ENCODE results near the gene LGR6. TPM values are rescaled to one million over a fixed set of nuclear protein-coding genes. Genes with fewer than 3 reads are reported as not detected.

Gene LGR6
- total and polyA plus RNA-seq, 2 of the 8 experiments (the other 6 are each of a cell fraction or from before 2014, with no cell fraction given) = 0.50 to 1.0 TPM

- Histone ChIP-seq H3K23ac (ENCODE audit: insufficient read length) (no peak overlapping the region), H3K4me1 (replicated peaks in 1 of 4; ENCODE audit: control insufficient read depth in 3 of 4, insufficient read depth in 4 of 4, low read length in 3 of 4) (peaks cover 1 to 11% (median 5%) of the 10 kb centered on the region in 4 experiments; a peak in 4 of 7 replicates), H2BK15ac (ENCODE audit: low read length) (no peak overlapping the region), H4K5ac (ENCODE audit: insufficient read length, low read depth, low read length) (no peak overlapping the region), H2BK120ac (replicated peaks; ENCODE audit: low read depth, low read length) (no peak overlapping the region), H3K27me3 (replicated peaks in 1 of 4; ENCODE audit: control insufficient read depth in 3 of 4, extremely low read depth in 1 of 4, insufficient read depth in 3 of 4, low read length in 3 of 4) (no peaks in the 10 kb centered on the region), H3K79me2 (ENCODE audit: control insufficient read depth in 1 of 2, insufficient read depth in 2 of 2, low read length in 2 of 2) (no peaks in the 10 kb centered on the region), H3K4ac (replicated peaks; ENCODE audit: insufficient read length, low read depth, low read length) (no peak overlapping the region), H3K14ac (ENCODE audit: insufficient read length) (no peak overlapping the region), H3K18ac (ENCODE audit: extremely low read depth, low read length) (no peak overlapping the region), H4K20me1 (replicated peaks in 1 of 2; ENCODE audit: control insufficient read depth in 1 of 2, insufficient read depth in 2 of 2, low read length in 2 of 2) (no peaks in the 10 kb centered on the region), H3K9me3 (ENCODE audit: insufficient read depth in 2 of 2, low read depth in 1 of 2, low read length in 1 of 2) (no peaks in the 10 kb centered on the region), H3K9ac (replicated peaks in 1 of 4; ENCODE audit: extremely low read depth in 1 of 4, low read depth in 3 of 4, low read length in 3 of 4) (no peak overlapping the region), H3K36me3 (ENCODE audit: control insufficient read depth in 2 of 4, insufficient read depth in 4 of 4, low read length in 3 of 4) (no peaks in the 10 kb centered on the region), H3K27ac (ENCODE audit: low read depth, low read length) (no peak overlapping the region), H3K4me2 (ENCODE audit: insufficient read depth in 1 of 2, low read depth in 2 of 2, low read length in 2 of 2) (no peak overlapping the region), H2AFZ (ENCODE audit: low read length) (no peak overlapping the region), H4K91ac (replicated peaks; ENCODE audit: insufficient read length, low read length) (no peak overlapping the region), H4K8ac (ENCODE audit: extremely low read depth, insufficient read depth, low read length) (no peak overlapping the region), H2BK12ac (ENCODE audit: low read depth, low read length) (no peak overlapping the region), H3K56ac (replicated peaks; ENCODE audit: insufficient read length, low read depth, low read length) (no peak overlapping the region), H3K23me2 (ENCODE audit: low read depth, low read length) (no peaks in the 10 kb centered on the region), H2BK5ac (ENCODE audit: low read depth, low read length) (no peak overlapping the region), H3K79me1 (ENCODE audit: low read depth, low read length) (no peaks in the 10 kb centered on the region), H3K4me3 (ENCODE audit: extremely low read depth in 1 of 4, insufficient read depth in 2 of 4, low read depth in 3 of 4, low read length in 4 of 4) (no peak overlapping the region), H2AK5ac (ENCODE audit: low read depth, low read length) (no peak overlapping the region), H2BK20ac (ENCODE audit: low read length) (no peak overlapping the region)
- CTCF ChIA-PET (ENCODE audit: partially characterized antibody) = interaction anchor here (0.7 to 4.8 kb wide), 8 partner anchors 10 to 91 kb away, joined by 3 to 27 read pairs (median 3); no protein-coding TSS in a partner anchor
- POLR2A ChIA-PET (ENCODE audit: partially characterized antibody) = interaction anchor here (0.5 kb wide), 1 partner anchor 9 kb away, joined by 3 read pairs; no protein-coding TSS in a partner anchor
- TF ChIP-seq CEBPB (IDR thresholded peaks at IDR 0.05; ENCODE audit: low read depth, low read length) (no peak), HDAC6 (IDR thresholded peaks at IDR 0.05; ENCODE audit: low read depth, low read length) (no peak), USF2 (IDR thresholded peaks at IDR 0.05; ENCODE audit: low read length) (no peak), CHD1 (IDR thresholded peaks at IDR 0.05; ENCODE audit: low read depth, low read length) (no peak), SIRT6 (IDR thresholded peaks at IDR 0.05; ENCODE audit: low read length) (no peak), CBX8 (IDR thresholded peaks at IDR 0.05; ENCODE audit: borderline replicate concordance, low read depth, low read length) (no peak), ZNF274 (IDR thresholded peaks at IDR 0.05; ENCODE audit: borderline replicate concordance, extremely low read depth, low read length) (no peak), ATF3 (IDR thresholded peaks at IDR 0.05; ENCODE audit: insufficient read depth, low read depth, low read length) (no peak)
- FAIRE-seq (no peak), DNase-seq (ENCODE audit: low read depth in 1 of 2, low spot score in 2 of 2) (no peak)
- 91% methylated on average over 4 of the region's 4 CpGs; no CpG with 5 or more reads in 1 of the 2 experiments for WGBS, 2 experiments (ENCODE audit: extremely low coverage in 1 of 2, insufficient coverage in 1 of 2, insufficient read length in 1 of 2, insufficient replicate concordance in 2 of 2, low coverage in 1 of 2, low lambda C conversion rate in 2 of 2, missing lambda C conversion rate in 1 of 2)
Measured at GRCh38 chr1:202283991-202284390, 90.4 kb downstream of the LGR6 start.
